K562 (cell line): Measurements from ENCODE around the gene FANK1.

Experiments
- ARID1B ChIP-seq: fragments of 450-650 bp; IDR thresholded peaks from 2 replicates; pipeline ENCODE4 v1.6.1; 2016; ENCODE audit warnings: antibody characterized with exemption, mild to moderate bottlenecking, inconsistent platforms
- BACH1 ChIP-seq: fragments of 200-800 bp; sonication (Bioruptor generic); IDR thresholded peaks from 2 replicates; pipeline ENCODE4 v1.6.1; 2016; ENCODE audit warnings: missing genetic modification characterization, missing compliant biosample characterization
- EZH2 ChIP-seq: IDR thresholded peaks from 2 replicates; pipeline ENCODE4 v1.6.1; 2012; ENCODE audit warnings: low read depth, mild to moderate bottlenecking, inconsistent platforms, low read length, borderline replicate concordance
- GATAD2B ChIP-seq: fragments of 450-650 bp; IDR thresholded peaks from 2 replicates; pipeline ENCODE4 v1.6.1; 2017; ENCODE audit warnings: mild to moderate bottlenecking, borderline replicate concordance
- L3MBTL2 ChIP-seq: fragments of 450-650 bp; IDR thresholded peaks from 2 replicates; pipeline ENCODE4 v1.6.1; 2016; ENCODE audit warnings: mild to moderate bottlenecking, moderate library complexity
- NRF1 ChIP-seq, 2 experiments: fragments of 450-650 bp; IDR thresholded peaks in 1 of 2; conservative IDR thresholded peaks in 1 of 2; 2 replicates each; pipeline ENCODE4 v1.6.1; 2014; ENCODE audit warnings: mild to moderate bottlenecking in 2 of 2

DNA sequence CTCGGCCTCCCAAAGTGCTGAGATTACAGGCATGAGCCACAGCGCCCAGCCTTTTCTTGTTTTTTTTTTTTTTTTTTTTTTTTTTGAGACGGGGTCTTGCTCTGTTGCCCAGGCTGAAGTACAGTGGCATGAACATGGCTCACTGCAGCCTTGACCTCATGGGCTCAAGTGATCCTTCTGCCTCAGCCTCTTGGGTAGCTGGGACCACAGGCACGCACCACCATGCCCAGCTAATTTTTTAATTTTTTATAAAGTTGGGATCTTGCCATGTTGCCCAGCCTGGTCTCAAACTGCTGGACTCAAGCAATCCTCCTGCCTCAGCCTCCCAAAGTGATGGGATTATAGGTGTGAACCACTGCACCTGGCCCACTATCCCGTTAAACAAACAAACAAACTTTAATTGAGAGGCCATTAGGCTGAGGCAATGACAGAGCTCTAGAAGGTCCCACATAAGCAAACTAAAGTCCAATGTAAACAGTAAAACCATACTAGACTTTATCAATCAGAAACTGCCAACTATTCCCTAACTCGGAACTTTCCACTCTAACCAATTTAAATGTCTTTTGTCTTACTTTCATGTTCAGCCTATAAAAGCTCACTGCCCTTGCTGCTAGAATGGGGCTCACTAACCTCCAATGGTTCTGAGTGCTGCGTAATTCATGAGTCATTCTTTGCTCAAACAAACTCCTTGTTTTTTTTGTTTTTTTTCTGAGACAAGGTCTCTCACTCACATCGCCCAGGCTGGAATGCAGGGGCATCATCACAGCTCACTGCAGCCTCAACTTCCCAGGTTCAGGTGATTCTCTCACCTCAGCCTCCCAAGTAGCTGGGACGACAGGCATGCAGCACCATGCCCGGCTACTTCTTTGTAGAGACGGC, 17.2 kb upstream of the FANK1 start:
- TF ChIP-seq L3MBTL2 (no peak), GATAD2B (no peak), EZH2 (no peak), NRF1 (conservative IDR thresholded peaks at IDR 0.05 in 1 of 2, IDR thresholded peaks at IDR 0.05 in 1 of 2) (no peak), ARID1B (no peak), BACH1 (tag) (no peak)
